ENCODE data around the gene PLEKHJ1.

Gene PLEKHJ1

DNA sequence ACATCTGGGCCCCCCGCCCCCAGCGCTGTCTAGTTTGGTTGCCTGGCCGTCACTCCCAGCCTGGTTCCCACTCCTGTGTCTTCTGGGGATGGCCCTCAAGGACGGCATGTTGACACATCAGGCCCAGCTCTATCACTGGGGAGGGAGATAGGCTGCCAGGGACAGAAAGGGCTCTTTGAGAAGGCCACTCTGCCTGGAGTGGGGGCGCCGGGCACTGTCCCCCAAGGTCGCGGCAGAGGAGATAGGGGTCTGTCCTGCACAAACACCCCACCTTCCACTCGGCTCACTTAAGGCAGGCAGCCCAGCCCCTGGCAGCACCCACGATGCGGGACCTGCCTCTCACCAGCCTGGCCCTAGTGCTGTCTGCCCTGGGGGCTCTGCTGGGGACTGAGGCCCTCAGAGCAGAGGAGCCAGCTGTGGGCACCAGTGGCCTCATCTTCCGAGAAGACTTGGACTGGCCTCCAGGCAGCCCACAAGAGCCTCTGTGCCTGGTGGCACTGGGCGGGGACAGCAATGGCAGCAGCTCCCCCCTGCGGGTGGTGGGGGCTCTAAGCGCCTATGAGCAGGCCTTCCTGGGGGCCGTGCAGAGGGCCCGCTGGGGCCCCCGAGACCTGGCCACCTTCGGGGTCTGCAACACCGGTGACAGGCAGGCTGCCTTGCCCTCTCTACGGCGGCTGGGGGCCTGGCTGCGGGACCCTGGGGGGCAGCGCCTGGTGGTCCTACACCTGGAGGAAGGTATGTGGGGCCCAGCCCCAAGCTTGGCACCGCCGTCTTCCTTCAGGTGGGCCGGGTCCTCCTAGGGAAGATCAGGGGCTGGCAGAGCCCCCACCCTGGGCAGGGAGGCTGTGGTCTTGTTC is 13.1 kb upstream of the PLEKHJ1 start, which contains the start of gene AMH:
AMH (plus strand) TSS at position 314 of the 857 bp plus-strand sequence; CDS start at position 324, 10 bp downstream.
- no peak for DNase-seq (ENCODE audit: low read depth in 2 of 2)

GRCh38 chr19:2248136-2249009 is 12.2 kb upstream of the PLEKHJ1 start:
- no peak for DNase-seq (ENCODE audit: low read depth in 2 of 2)

GRCh38 chr19:2247433-2248101 is 11.4 kb upstream of the PLEKHJ1 start:
- DNase-seq (ENCODE audit: low read depth in 2 of 2) = no peak

DNA sequence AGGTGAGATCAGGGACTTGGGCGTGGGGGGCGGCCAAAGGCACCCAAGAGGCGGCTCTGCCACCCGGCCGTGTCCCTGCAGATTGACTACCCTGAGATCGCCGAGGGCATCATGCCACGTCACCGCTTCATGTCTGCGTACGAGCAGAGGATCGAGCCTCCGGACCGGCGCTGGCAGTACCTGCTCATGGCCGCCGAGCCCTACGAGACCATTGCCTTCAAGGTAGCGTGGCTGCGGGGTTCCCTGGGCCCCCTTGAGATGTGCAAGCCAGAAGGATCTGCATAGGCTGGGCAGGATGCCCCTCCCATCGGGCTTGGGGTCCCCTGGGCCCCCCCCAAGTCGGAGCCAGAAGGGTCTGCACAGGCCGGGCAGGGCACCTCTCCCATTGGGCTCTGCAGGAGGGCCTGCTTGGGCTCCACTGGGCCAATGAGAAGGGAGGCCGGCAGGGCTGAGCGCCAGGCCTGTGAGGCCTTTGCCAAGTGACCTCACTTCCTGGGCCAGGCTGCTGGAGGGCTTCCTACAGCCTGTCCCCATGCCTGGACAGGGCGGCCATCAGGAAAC is 10.8 kb upstream of the PLEKHJ1 start:
- DNase-seq (ENCODE audit: low read depth in 2 of 2) = no peak

DNA sequence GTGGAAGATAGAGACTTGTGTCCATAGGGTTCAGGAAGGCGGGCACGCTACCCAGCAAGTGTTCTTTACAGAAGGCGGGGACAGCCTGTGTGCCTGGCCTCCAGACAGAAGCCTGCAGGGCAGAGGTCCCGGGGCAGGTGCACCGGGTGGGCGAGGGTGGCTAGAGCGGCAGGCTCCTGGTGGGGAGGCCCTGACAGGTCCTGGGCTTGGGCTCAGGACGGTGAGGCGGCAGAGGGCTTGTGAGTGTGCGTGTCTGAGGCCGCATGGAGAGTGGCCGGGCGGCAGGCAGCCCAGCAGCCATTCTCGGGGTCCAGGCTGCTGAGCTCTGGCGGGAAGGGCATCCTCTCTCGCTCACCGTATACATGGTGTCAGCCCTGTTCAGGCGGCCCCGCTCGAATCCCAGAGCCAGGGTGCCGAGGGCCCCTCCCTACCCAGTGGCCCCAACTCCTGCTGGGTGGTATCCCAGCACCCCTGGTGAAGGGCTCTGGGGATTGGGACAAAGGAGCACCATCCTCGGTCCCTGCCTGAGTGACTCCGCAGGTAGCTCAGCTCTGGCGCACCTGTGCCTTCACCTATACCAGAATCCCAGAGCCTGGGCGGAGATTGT is 10.0 kb upstream of the PLEKHJ1 start:
- DNase-seq (ENCODE audit: low read depth in 2 of 2) = no peak

GRCh38 chr19:2245273-2245672 is 9.1 kb upstream of the PLEKHJ1 start:
- DNase-seq (ENCODE audit: low read depth in 2 of 2) = no peak

- DNase-seq (ENCODE audit: low read depth in 2 of 2) = no peak
Measured at GRCh38 chr19:2244486-2244885, 8.4 kb upstream of the PLEKHJ1 start.

- no peak for DNase-seq (ENCODE audit: low read depth in 2 of 2)
Measured at GRCh38 chr19:2244125-2244411, 7.9 kb upstream of the PLEKHJ1 start.

GRCh38 chr19:2243274-2244124 is 7.4 kb upstream of the PLEKHJ1 start:
- no peak for DNase-seq (ENCODE audit: low read depth in 2 of 2)

GRCh38 chr19:2242816-2243215 is 6.7 kb upstream of the PLEKHJ1 start:
- no peak for DNase-seq (ENCODE audit: low read depth in 2 of 2)

- no peak for DNase-seq (ENCODE audit: low read depth in 2 of 2)
Measured at GRCh38 chr19:2242092-2242537, 6.0 kb upstream of the PLEKHJ1 start.

- DNase-seq (ENCODE audit: low read depth in 2 of 2) = no peak
Measured at GRCh38 chr19:2240881-2241760, 5.0 kb upstream of the PLEKHJ1 start.

DNA sequence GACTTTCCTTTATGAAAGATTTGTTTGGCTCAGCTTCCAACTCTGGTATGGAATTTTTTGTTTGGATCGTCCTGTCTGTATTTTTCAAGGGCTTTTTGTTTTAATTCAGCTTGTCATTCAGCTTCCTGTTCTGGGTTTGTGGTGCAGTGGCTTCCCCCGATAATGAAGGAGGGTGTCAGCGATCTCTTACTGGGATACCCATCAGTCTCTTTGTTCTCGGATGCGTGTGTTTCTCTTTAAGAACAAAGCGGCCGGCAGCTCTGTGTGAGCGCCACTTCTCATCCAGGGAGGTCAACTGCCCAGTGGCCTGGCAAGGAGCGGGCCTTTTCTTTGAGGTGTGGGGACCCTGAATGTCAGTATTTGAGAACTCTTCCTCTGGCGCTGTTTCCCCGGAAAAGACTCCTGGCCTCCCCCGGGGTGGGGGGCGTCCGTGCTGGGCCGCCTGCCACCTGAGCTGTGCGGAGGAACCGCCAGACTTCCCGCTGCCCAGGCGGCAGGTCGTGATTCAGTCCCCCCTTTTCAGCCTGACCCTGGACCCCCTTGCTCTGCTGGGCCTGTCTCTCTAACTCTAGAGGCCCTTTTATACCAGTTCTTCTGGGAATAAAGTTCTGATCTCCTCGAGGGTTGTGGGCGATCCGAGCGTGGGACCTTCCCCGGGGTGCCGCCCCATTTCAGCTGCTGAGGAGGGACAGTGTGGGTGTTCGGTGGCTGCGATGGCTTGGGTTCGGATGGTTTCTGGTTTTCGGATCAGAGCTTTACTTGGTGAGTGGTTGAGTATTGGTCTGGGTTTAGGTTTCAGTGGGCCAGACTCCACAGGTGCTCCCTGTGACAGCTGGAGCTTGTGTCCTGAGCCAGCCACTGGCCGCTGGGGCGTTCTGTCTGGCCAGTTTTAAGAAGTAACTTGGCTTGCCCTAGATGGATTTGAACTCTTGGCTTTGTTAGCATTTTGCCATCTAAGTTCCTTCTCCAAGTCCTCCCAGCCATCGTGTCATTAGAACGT is 3.9 kb upstream of the PLEKHJ1 start:
- no peak for DNase-seq (ENCODE audit: low read depth in 2 of 2)

GRCh38 chr19:2239173-2239572 is 3.0 kb upstream of the PLEKHJ1 start:
- DNase-seq (ENCODE audit: low read depth in 2 of 2) = no peak

- no peak for DNase-seq (ENCODE audit: low read depth in 2 of 2)
Measured at GRCh38 chr19:2237869-2238153, 1.7 kb upstream of the PLEKHJ1 start.

DNA sequence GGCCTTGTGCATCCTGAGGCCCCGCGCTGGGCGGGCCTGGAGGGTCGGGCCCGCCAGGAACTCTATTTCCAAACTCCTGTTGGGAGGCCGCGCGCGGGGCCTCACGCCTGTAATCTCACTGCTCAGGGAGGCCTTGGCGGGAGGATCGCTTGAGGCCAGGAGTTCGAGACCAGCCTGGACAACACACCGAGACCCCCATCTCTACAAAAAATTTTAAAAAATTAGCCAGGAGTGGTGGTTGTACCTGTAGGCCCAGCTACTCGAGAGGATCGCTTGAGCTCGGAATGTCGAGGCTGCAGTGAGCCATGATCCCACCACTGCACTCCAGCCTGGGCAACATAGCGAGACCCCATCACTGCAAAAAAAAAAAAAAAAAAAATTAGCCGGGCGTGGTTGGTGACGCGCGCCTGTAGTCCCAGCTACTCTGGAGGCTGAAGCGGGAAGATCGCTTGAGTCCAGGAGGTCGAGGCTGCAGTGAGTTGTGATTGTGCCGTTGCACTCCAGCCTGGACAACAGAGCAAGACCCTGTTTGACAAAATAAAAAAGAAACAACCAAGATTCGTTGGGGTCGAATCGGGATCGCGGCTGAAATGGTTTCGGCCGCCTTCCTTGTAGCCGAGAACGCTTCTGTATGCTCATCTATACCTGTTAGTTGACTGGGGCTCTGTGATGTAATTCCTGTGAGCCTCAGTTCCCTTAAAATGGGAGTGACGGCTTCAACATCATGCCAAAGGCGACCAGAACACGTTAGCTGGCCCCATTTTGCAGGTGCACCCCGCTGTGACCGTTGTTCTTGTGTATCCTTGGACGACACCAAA is 1.1 kb upstream of the PLEKHJ1 start:
- DNase-seq (ENCODE audit: low read depth in 2 of 2) = no peak

DNA sequence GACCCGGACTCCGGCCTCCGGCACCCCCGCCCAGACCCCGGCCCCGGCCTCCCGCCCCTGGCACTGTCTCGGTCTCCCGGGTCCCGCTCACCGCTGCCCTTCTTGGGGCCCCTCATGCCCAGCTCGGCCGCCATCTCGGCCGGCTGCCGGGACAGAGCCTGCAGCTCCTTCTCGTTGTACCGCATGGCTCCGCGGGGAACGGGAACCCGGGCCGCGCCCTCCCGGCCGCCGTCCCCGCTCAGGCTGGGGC is 140 bp downstream of the PLEKHJ1 start:
- no peak for DNase-seq (ENCODE audit: low read depth in 2 of 2)
